AG10803 (cell line): ENCODE measurements around the gene KCNQ1.

Experiments used
- DNase-seq: peaks from one replicate; pipeline ENCODE4 v3.0.0; 2010; ENCODE audit warnings: low read depth
- H3K4me3 ChIP-seq: 2 replicates; pipeline ENCODE4 v1.5.1; 2011; ENCODE audit warnings: mild to moderate bottlenecking, low read length, control low read depth
- TF ChIP-seq, protein P1 (sequence below): conservative IDR thresholded peaks from 2 replicates; pipeline ENCODE4 v1.5.1; 2011; ENCODE audit warnings: mild to moderate bottlenecking, low read length, control low read depth, inconsistent platforms

KCNQ1 gene

GRCh38 chr11:2426826-2427521 is 17.8 kb upstream of the KCNQ1 start:
- TF ChIP-seq, protein P1, sequence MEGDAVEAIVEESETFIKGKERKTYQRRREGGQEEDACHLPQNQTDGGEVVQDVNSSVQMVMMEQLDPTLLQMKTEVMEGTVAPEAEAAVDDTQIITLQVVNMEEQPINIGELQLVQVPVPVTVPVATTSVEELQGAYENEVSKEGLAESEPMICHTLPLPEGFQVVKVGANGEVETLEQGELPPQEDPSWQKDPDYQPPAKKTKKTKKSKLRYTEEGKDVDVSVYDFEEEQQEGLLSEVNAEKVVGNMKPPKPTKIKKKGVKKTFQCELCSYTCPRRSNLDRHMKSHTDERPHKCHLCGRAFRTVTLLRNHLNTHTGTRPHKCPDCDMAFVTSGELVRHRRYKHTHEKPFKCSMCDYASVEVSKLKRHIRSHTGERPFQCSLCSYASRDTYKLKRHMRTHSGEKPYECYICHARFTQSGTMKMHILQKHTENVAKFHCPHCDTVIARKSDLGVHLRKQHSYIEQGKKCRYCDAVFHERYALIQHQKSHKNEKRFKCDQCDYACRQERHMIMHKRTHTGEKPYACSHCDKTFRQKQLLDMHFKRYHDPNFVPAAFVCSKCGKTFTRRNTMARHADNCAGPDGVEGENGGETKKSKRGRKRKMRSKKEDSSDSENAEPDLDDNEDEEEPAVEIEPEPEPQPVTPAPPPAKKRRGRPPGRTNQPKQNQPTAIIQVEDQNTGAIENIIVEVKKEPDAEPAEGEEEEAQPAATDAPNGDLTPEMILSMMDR, result no peak
- H3K4me3 ChIP-seq, result no peak overlapping the region
- DNase-seq, result no peak

GRCh38 chr11:2427721-2428321 is 17.0 kb upstream of the KCNQ1 start:
- no peak for DNase-seq
- no peak overlapping the region for H3K4me3 ChIP-seq
- TF ChIP-seq, protein P1, result no peak

- TF ChIP-seq, protein P1, result peak; percentile 71
- no peak overlapping the region for H3K4me3 ChIP-seq
- peak; percentile 25 for DNase-seq
Measured at GRCh38 chr11:2428322-2428795, 16.4 kb upstream of the KCNQ1 start.

- no peak overlapping the region for H3K4me3 ChIP-seq
- TF ChIP-seq, protein P1, result no peak
- DNase-seq, result no peak
Measured at GRCh38 chr11:2431395-2431794, 13.4 kb upstream of the KCNQ1 start.

DNA sequence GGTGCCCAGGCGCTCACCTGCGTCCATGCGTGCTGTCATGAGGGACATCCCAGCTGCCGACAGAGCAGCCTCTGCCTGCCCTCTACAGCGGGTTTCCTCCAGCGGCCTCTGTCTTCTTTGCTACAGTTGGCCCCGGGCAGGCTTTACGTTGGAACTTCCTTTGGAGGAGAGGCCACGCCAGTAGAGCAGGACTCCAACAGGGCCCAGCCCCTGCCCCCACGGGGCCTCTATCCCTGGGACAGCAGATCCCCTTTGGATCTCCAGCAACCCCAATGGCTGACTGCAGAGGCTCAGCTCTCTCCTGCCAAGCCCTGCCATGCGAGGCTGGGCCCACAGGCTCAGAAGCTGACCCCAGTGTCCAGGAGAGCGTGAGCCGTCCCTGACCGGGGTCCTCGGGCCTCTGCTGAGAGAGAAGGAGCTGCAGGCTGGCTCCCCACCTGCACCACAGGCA is 12.6 kb upstream of the KCNQ1 start:
- no peak for DNase-seq
- no peak overlapping the region for H3K4me3 ChIP-seq
- TF ChIP-seq, protein P1, result no peak

DNA sequence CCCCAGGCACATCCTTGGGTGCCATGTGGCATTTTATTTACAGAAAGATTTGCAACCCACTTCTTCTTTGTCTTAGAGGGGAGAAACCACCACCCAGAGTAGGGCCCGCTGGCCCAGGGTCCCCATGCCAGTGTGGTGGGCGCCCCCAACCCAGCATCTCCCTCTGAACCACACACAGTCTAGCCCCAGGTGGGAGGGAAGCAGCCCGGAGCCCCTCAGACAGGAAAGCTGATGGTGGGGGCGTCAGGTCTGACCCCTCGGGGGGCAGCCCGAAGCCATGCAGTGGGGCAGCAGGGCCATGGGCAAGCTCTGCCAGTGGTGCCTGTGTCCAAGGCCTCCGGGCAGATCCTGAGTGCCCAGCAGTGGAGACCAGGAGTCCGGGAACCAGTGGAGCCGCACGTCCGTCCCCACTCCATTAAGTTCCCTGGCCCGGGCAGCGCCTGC is 12.2 kb upstream of the KCNQ1 start:
- TF ChIP-seq, protein P1, result no peak
- H3K4me3 ChIP-seq, result no peak overlapping the region
- DNase-seq, result no peak
